Erythroblast (primary cell): ENCODE data around the gene RNGTT.

Experiments used
- GATA1 ChIP-seq: IDR thresholded peaks from 2 replicates; pipeline ENCODE4 v1.6.1; 2011; ENCODE audit warnings: low read depth, mild to moderate bottlenecking, control low read depth, low read length, moderate library complexity
- POLR2A ChIP-seq: IDR thresholded peaks from 2 replicates; pipeline ENCODE4 v1.6.1; 2011; ENCODE audit warnings: mild to moderate bottlenecking, low read length

GRCh38 chr6:88585276-88585692 lies 378.1 kb downstream of the RNGTT start:
- TF ChIP-seq POLR2A (no peak), GATA1 (no peak)
